Measurements from ENCODE around the gene FUT7. TPM values are rescaled to one million over a fixed set of nuclear protein-coding genes. Genes with fewer than 3 reads are reported as not detected.

The FUT7 gene
- total and polyA plus RNA-seq, 2 of the 8 experiments (the other 6 are each of a cell fraction or from before 2014, with no cell fraction given) = not detected

GRCh38 chr9:137034709-137035506 is 3.0 kb upstream of the FUT7 start:
- H3K79me2 ChIP-seq (ENCODE audit: control insufficient read depth in 1 of 2, insufficient read depth in 2 of 2, low read length in 2 of 2) = no peaks in the 10 kb centered on the region
- H3K9ac ChIP-seq (replicated peaks in 1 of 4; ENCODE audit: extremely low read depth in 1 of 4, low read depth in 3 of 4, low read length in 3 of 4) = no peak overlapping the region
- POLR2A ChIA-PET (ENCODE audit: partially characterized antibody) = interaction anchor here (0.6 to 1.3 kb wide), 4 partner anchors 21 to 250 kb away, joined by 3 to 4 read pairs (median 3); no protein-coding TSS in a partner anchor
- H4K8ac ChIP-seq (ENCODE audit: extremely low read depth, insufficient read depth, low read length) = no peak overlapping the region; the same call in 1 of the 2 replicates
- H3K23ac ChIP-seq (ENCODE audit: insufficient read length) = no peak overlapping the region
- H3K27ac ChIP-seq (ENCODE audit: low read depth, low read length) = no peak overlapping the region
- CTCF ChIA-PET (ENCODE audit: partially characterized antibody) = interaction anchor here (0.6 to 4.2 kb wide), 67 partner anchors 9 to 332 kb away, joined by 3 to 65 read pairs (median 5); partner anchors contain the start of genes AJM1, ANAPC2, CLIC3 and LCN12
- H2BK120ac ChIP-seq (replicated peaks; ENCODE audit: low read depth, low read length) = no peak overlapping the region
- no peaks in the 10 kb centered on the region; a peak in 3 of 7 replicates for H3K27me3 ChIP-seq (replicated peaks in 1 of 4; ENCODE audit: control insufficient read depth in 3 of 4, extremely low read depth in 1 of 4, insufficient read depth in 3 of 4, low read length in 3 of 4)
- no peak overlapping the region for H3K4ac ChIP-seq (replicated peaks; ENCODE audit: insufficient read length, low read depth, low read length)
- H3K18ac ChIP-seq (ENCODE audit: extremely low read depth, low read length) = no peak overlapping the region
- no peak overlapping the region for H4K91ac ChIP-seq (replicated peaks; ENCODE audit: insufficient read length, low read length)
- H3K4me2 ChIP-seq (ENCODE audit: insufficient read depth in 1 of 2, low read depth in 2 of 2, low read length in 2 of 2) = peak overlapping the region in 1 of 2 experiments; percentile 48; a peak in 2 of 4 replicates
- peaks cover 0 to 2% (median 0%) of the 10 kb centered on the region in 4 experiments; a peak in 3 of 7 replicates for H3K4me1 ChIP-seq (replicated peaks in 1 of 4; ENCODE audit: control insufficient read depth in 3 of 4, insufficient read depth in 4 of 4, low read length in 3 of 4)
- H3K14ac ChIP-seq (ENCODE audit: insufficient read length) = no peak overlapping the region
- no peak overlapping the region for H3K4me3 ChIP-seq (ENCODE audit: extremely low read depth in 1 of 4, insufficient read depth in 2 of 4, low read depth in 3 of 4, low read length in 4 of 4)
- H2AFZ ChIP-seq (ENCODE audit: low read length) = no peak overlapping the region
- no peaks in the 10 kb centered on the region for H3K79me1 ChIP-seq (ENCODE audit: low read depth, low read length)
- no peak overlapping the region for H2BK15ac ChIP-seq (ENCODE audit: low read length)
- FAIRE-seq (peak; percentile 71), DNase-seq (ENCODE audit: low read depth in 1 of 2, low spot score in 2 of 2) (peak; percentile 73 to 94)
- no peaks in the 10 kb centered on the region for H3K9me3 ChIP-seq (ENCODE audit: insufficient read depth in 2 of 2, low read depth in 1 of 2, low read length in 1 of 2)
- peaks cover 0 to 3% (median 0%) of the 10 kb centered on the region in 4 experiments; a peak in 1 of 8 replicates for H3K36me3 ChIP-seq (ENCODE audit: control insufficient read depth in 2 of 4, insufficient read depth in 4 of 4, low read length in 3 of 4)
- no peak overlapping the region for H2BK5ac ChIP-seq (ENCODE audit: low read depth, low read length)
- no peaks in the 10 kb centered on the region for H3K23me2 ChIP-seq (ENCODE audit: low read depth, low read length)
- peaks cover 2 to 5% of the 10 kb centered on the region in 2 experiments for H4K20me1 ChIP-seq (replicated peaks in 1 of 2; ENCODE audit: control insufficient read depth in 1 of 2, insufficient read depth in 2 of 2, low read length in 2 of 2)
- 39% methylated on average over 17 of the region's 24 CpGs; no CpG with 5 or more reads in 1 of the 2 experiments for WGBS, 2 experiments (ENCODE audit: extremely low coverage in 1 of 2, insufficient coverage in 1 of 2, insufficient read length in 1 of 2, insufficient replicate concordance in 2 of 2, low coverage in 1 of 2, low lambda C conversion rate in 2 of 2, missing lambda C conversion rate in 1 of 2)
- H2AK5ac ChIP-seq (ENCODE audit: low read depth, low read length) = no peak overlapping the region
- H3K56ac ChIP-seq (replicated peaks; ENCODE audit: insufficient read length, low read depth, low read length) = no peak overlapping the region
- H2BK20ac ChIP-seq (ENCODE audit: low read length) = no peak overlapping the region
- no peak overlapping the region for H2BK12ac ChIP-seq (ENCODE audit: low read depth, low read length)
- no peak overlapping the region for H4K5ac ChIP-seq (ENCODE audit: insufficient read length, low read depth, low read length)
- TF ChIP-seq BCL11A (IDR thresholded peaks at IDR 0.05; ENCODE audit: low read depth in 2 of 2, low read length in 2 of 2) = no peak
- peak; percentile 25; the same call in 1 of the 2 replicates for TF ChIP-seq GTF2F1 (IDR thresholded peaks at IDR 0.05; ENCODE audit: borderline replicate concordance, low read depth, low read length)
- 0 out of 2 replicates have a peak, but pooled peaks have one; percentile 25 for TF ChIP-seq CEBPB (IDR thresholded peaks at IDR 0.05; ENCODE audit: low read depth, low read length)
- no peak for TF ChIP-seq SUZ12 (IDR thresholded peaks at IDR 0.05; ENCODE audit: low read length)
- 0 out of 2 replicates have a peak, but pooled peaks have one; percentile 30 for TF ChIP-seq TBP (IDR thresholded peaks at IDR 0.05; ENCODE audit: low read depth, low read length)
- TF ChIP-seq RAD21 (IDR thresholded peaks at IDR 0.05 in 1 of 2, conservative IDR thresholded peaks at IDR 0.05 in 1 of 2; ENCODE audit: low read depth in 2 of 2, low read length in 2 of 2) = peak; percentile 87 to 90
- peak; percentile 12; the same call in 1 of the 2 replicates for TF ChIP-seq MAX (IDR thresholded peaks at IDR 0.05)
- no peak for TF ChIP-seq POU5F1 (IDR thresholded peaks at IDR 0.05; ENCODE audit: low read depth, low read length)
- TF ChIP-seq SIN3A (conservative IDR thresholded peaks at IDR 0.05 in 1 of 2, IDR thresholded peaks at IDR 0.05 in 1 of 2; ENCODE audit: low read depth in 1 of 2, low read length in 2 of 2) = 0 out of 4 replicates have a peak, but pooled peaks of 1 of the 2 experiments have one; percentile 56
- TF ChIP-seq TCF12 (IDR thresholded peaks at IDR 0.05; ENCODE audit: low read depth, low read length) = no peak
